PC-9 (cell line): ENCODE results near the gene YPEL2.

Source experiments
- EZH2 ChIP-seq: fragments of 200-600 bp; sonication (generic); IDR thresholded peaks from 2 replicates; pipeline ENCODE4 v1.8.0; 2017; ENCODE audit warnings: antibody characterized with exemption, low read depth
- TF ChIP-seq, protein P1 (sequence below): fragments of 200-600 bp; sonication (generic); conservative IDR thresholded peaks from 2 replicates; pipeline ENCODE4 v1.6.1; 2017; ENCODE audit warnings: mixed run types, antibody characterized with exemption, mild to moderate bottlenecking, moderate library complexity

DNA sequence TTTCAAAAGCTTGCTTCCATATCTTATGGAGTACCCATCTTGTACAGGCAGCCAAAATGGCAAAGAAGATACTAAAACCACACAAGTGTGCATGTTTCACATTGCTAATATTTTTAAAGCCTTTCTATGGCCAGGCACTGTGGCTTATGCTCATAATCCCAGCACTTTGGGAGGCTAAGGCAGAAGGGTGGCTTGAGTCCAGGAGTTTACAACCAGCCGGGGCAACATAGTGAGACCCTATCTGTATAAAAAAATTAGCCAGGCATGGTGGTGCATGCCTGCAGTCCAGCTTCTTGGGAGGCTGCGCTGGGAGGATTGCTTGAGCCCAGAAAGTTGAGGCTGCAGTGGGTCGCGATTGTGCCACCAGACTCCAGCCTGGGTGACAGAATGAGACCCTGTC is 71.3 kb downstream of the YPEL2 start:
- no peak for TF ChIP-seq EZH2
- TF ChIP-seq, protein P1, sequence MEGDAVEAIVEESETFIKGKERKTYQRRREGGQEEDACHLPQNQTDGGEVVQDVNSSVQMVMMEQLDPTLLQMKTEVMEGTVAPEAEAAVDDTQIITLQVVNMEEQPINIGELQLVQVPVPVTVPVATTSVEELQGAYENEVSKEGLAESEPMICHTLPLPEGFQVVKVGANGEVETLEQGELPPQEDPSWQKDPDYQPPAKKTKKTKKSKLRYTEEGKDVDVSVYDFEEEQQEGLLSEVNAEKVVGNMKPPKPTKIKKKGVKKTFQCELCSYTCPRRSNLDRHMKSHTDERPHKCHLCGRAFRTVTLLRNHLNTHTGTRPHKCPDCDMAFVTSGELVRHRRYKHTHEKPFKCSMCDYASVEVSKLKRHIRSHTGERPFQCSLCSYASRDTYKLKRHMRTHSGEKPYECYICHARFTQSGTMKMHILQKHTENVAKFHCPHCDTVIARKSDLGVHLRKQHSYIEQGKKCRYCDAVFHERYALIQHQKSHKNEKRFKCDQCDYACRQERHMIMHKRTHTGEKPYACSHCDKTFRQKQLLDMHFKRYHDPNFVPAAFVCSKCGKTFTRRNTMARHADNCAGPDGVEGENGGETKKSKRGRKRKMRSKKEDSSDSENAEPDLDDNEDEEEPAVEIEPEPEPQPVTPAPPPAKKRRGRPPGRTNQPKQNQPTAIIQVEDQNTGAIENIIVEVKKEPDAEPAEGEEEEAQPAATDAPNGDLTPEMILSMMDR = no peak
